Measurements from ENCODE around the gene CDK18.

DNA sequence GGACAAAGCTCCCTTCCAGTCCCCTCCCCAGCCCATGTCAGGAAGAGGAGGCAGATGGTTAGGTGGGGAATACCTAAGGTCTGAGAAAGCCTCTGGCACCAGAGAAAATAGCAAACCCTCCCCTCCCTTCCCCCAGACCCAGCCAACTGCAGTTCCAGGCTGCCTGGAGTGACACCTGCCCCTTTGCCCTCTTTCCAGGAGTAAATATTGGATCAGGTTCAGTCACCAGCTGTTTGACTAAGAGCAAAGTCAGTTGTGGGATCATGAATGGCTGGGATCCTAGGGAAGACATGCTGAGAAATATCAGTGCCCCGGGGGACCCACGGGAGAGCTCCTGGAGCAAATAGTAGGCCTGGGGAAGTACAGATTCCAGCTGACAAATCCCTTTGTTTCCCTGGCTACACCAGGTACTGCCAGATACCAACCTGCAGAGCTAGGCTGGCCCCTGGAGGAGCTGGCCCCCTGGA lies 12.2 kb upstream of the CDK18 start:
- TF ChIP-seq EZH2 (IDR thresholded peaks at IDR 0.05; ENCODE audit: borderline replicate concordance, low read depth, low read length, severe bottlenecking), result no peak
- TF ChIP-seq, protein P1, sequence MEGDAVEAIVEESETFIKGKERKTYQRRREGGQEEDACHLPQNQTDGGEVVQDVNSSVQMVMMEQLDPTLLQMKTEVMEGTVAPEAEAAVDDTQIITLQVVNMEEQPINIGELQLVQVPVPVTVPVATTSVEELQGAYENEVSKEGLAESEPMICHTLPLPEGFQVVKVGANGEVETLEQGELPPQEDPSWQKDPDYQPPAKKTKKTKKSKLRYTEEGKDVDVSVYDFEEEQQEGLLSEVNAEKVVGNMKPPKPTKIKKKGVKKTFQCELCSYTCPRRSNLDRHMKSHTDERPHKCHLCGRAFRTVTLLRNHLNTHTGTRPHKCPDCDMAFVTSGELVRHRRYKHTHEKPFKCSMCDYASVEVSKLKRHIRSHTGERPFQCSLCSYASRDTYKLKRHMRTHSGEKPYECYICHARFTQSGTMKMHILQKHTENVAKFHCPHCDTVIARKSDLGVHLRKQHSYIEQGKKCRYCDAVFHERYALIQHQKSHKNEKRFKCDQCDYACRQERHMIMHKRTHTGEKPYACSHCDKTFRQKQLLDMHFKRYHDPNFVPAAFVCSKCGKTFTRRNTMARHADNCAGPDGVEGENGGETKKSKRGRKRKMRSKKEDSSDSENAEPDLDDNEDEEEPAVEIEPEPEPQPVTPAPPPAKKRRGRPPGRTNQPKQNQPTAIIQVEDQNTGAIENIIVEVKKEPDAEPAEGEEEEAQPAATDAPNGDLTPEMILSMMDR (IDR thresholded peaks at IDR 0.05; ENCODE audit: borderline replicate concordance, extremely low read depth, low read length, poor library complexity, severe bottlenecking), result no peak

All from DND-41 (cell line).